Stimulated activated CD4-positive, alpha-beta T cell treated with anti-CD3 and anti-CD28 coated beads, Interleukin-1b, Interleukin-23, amount 100 ng/mL, for 24 hours (primary cell): ENCODE measurements around the gene CARD9.

ENCODE experiments used
- DNase-seq, 4 experiments: peaks; one replicate each; pipeline ENCODE4 v3.0.0-alpha.2; 2020; ENCODE audit warnings: low read depth in 4 of 4, low spot score in 1 of 4

CARD9 gene

GRCh38 chr9:136351252-136351800 is 22.1 kb downstream of the CARD9 start:
- DNase-seq, result no peak

DNA sequence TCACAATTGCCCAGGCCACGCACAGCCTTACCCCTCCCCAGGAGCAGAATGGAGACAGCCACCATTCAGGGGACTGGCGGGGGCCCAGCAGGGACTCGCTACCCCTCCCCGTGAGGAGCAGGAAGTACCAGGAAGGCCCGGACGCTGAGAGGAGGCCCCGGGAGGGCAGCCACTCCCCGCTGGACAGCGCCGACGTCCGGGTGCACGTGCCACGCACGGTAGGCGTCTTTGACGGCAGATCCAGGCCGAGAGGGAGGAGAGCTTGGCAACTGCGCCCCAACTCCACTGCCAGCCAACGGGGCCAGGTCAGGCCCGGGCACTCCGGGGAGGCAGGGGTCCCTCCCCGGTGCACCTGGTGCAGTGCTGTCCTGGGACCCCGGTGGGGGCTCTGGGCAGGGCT is 23.9 kb downstream of the CARD9 start:
- DNase-seq, result no peak

- no peak for DNase-seq
Observed at GRCh38 chr9:136348691-136349090, 24.8 kb downstream of the CARD9 start.

DNA sequence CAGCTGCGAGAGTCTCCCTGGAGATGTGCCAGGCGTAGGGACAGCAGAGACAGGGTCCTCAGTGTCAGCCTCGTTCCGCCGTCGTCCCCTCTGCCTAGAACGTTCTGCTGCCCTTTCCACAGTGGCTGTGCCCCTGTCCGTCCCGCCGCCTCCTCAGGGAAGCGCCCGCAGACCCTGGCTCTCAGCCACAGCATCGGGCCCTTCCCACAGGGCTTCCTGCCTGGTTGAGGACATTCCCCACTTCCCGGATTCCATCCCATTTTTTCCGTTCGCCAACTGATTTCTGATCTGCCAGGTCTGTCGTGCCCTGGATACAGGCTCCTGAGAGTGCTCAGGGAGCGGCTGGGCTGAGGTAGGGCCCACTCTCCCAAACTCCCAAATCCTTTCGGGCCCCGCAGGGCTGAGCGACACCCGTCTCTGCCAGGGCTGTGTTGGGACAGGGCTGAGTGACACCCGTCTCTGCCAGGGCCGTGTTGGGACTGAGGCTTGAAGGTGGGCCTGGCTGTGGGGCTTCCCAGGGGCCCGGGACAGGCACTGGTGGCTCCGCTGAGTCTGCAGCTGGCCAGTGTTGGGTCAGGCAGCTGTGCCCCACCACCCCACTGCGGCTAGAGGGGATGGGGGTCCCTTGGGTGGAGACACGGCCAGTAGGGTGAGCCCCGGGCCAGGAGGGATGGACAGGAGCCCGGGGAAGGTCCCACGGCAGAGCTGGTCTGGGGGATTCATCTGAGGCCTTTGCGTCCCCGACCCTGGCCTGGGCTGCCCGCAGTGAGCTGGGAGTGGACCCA is 25.8 kb downstream of the CARD9 start:
- DNase-seq, result no peak

DNA sequence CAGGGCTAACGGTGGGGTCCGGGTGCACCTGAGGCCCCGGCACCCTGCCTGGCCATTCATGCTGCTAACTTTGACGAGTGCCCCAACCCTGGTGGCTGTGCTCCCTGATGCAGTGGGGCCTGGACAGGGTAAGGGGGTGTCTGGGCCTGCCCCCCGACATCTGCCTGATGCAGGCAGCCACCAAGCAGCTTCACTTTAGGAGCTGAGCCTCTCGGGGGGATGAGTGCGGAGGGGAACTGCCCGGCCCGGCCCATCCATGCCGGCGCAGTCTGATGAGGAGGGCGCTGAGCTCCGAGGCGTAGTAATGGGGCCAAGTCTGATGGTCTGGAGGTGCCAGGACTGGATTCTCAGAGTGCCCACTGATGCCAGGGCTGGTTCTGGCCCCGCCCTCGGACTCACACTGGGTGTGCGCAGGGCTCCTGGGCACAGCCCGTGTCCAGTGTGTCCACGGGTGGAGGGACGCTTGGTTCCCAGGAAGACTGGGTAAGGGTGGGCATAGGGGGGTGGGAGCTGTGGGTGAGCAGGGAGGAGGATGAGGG is 26.5 kb downstream of the CARD9 start:
- DNase-seq, result no peak

- no peak for DNase-seq
Observed at GRCh38 chr9:136346157-136346481, 27.4 kb downstream of the CARD9 start.

DNA sequence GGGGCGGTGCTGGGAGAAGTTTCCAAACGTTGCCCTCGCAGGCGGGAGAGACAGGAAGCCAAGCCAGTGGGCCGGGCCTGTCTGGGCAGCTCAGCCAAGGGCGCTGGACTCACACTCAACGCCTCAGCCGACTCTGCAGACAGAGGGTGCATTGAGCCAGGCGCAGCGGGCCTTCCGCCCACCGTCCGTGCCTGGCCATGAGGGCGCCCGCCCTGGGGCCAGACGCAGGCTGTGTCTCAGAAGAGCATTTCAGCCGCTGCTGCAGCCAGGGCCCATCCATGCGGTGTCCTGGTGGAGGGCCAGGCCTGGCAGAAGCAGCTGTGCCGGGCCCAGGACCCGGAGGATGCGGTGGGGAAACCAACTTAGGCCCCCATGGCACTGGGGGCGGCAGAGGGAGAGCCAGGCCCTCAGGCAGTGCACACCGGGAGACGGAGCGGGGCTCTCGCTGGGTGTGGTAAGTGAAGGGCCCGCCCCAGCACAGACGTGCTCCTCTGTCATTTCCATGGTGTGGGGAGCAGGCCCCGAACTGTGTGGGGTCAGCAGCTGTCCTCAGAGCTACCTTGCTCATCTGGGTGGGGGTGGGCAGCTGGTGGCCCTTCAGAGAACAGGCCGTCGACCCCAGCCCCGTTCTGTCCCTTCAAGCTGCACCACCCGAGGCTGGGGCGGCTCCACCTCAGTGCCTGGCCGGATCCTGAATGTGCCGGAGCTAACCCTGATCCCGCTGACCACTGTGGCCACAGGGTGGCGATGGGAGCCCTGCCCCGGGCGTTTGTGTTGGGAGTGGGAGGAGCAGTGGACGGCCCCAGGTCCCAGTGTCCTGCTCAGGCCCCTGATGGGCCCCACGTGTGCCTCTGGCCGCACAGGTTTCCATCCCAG is 27.9 kb downstream of the CARD9 start:
- DNase-seq, result no peak

DNA sequence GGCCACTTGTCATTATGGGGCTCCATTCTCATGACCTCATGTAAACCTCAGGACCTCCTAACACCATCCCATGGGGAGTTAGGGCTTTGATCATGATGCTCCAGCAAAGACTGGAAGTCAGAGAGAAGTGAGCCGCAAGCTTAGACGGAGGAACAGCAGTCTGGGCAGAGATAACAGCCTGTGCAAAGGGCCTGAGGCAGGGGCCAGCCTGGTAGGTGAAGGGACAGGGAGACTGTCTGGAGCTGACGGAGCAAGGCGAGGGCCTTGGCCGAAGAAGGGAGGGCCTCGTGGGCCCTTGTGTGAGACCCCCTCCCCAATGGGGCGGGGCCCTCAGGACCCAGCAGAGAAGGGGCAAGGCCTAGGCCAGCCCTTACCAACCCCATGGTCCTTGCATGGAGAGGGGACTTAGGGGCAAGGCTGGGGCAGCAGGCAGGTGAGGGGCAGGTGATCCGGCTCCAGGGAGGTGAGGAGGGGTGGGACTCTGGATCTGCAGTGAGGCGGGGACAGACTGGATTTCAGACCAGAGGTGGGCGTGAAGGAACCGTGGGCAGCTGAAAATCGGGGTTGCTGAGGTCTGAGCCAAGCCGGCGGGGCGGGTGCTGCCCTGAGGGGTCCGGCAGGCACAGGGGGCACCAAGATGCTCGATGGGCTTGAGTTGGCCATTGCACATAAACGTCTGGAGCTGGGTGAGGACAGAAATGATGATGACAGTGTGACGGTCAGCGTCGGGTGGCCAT is 28.8 kb downstream of the CARD9 start:
- DNase-seq, result no peak

DNA sequence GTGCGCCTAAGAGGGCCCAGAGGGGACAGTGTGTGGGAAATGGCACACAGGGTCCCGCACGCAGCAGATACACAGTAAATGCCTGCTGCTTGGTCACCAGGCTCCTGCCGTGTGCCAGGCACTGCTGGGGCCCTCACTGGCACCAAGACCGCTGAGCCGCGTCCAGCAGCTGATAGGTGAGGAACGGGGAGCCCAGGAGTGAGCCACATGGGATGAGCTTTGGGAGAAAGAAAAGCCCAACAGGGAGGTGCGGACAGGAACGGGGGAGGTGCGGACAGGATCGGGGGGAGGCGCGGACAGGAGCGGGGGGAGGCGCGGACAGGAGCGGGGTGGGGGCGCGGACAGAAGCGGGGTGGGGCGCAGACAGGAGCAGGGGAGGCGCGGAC is 29.6 kb downstream of the CARD9 start:
- no peak for DNase-seq

GRCh38 chr9:136343121-136343883 is 30.2 kb downstream of the CARD9 start:
- DNase-seq, result no peak

DNA sequence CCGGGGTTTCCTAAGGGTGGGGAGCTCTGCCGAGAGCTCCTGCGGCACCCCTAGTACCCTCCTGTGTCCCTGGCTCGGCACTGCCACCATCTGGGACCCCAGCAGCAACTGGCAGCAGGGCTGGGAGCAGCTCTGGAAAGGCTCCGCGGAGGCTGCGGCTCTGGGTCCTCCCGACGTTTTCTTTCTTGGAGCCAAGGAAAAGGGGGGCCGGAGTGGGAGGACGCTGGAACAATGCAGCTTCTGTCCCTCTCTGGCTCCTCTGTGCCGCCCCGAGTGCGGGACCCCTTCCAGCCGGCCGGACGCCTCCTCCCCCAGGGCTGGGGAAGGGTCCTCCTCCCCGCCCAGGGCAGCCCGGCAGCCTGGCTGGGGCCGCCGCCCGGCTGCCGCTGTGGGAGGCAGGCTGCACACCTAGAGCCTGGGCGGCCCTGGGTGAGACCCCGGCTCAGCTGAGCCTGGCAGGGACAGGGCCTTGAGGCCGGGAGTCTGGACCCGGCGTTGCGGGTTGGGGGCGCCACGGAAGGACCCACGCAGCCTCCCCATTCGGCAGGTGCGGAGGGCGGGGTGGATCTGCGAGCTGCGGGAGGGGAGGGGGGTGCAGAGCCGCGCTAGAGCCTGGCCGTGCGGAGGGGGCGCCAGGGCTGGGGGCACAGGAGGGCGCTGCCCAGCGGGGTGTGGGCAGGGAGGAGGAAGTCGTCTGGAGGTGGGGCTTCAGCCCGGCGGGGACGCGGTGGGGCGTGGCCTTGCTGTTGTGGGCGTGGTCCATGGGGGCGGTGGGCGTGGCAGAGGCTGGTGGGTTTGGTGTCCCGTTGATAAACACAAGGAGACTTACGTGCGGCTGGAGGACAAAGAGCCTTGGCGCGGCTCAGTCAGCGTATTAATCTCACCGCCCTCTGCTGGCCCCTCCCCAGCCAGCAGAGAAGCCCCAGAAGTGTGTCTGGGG is 31.0 kb downstream of the CARD9 start:
- peak in 3 of 4 experiments; percentile 42 to 47 (median 45) for DNase-seq

GRCh38 chr9:136341769-136342168 is 31.7 kb downstream of the CARD9 start:
- DNase-seq, result no peak

DNA sequence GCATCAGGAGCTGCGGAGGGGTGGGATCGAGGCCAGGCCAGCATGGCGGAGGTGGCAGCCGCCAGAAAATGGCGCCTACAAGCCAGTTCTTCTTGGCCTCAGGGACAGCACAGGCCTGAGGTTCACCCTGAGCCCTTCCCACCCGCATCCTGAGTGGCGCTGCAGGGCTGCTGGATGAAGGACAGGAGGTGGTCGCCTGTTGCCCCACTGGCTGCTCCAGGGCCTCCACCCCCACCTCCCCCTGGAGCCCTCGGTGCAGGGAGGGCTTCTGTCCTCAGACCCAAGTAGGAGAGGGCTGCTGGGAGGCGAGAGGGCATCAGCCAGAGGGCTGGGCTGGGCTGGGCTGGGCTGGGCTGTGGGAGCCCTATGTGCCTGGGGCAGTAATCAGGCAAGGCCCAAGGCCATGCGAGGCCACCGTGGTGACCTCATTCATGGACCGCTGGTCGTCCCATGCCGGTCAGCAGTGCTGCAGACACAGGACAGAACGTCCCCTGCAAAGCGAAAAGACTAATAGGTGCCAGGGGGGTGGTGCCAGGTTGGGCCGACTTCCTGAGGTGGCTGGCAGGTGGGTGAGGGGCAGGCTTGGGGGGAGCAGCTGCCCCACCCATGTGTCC is 32.3 kb downstream of the CARD9 start:
- DNase-seq, result no peak

DNA sequence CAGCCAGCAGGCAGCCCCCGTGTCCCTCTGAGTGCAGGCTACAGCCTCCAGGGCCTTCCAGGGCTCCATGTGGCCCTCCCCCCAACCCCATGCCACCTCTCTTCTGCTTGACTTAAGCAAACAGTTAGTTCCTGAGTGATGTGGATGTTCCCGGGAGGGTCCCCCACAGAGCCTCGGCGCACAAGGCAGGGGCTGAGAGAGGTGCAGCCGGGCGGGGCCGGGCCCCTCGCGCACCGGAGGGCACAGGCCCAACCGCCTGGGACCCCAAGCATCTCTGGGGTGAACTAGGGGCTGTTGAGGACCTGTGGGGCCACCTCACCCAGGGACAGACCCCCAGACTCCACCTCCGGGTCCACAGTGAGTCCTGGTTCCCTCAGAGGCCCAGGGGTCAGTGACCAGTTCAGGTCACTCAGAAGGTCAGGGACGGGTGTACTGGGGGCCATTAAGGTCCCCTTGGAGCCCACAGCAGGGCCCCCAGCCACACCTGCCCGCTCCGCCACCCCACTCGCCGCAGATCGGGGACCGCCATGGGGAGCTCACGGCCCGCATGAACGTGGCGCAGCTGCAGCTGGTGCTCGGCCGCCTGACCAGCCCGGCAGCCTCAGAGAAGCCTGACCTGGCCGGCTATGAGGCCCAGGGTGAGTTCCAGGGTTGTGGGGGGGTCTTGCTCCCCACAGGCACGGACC is 33.0 kb downstream of the CARD9 start:
- no peak for DNase-seq

DNA sequence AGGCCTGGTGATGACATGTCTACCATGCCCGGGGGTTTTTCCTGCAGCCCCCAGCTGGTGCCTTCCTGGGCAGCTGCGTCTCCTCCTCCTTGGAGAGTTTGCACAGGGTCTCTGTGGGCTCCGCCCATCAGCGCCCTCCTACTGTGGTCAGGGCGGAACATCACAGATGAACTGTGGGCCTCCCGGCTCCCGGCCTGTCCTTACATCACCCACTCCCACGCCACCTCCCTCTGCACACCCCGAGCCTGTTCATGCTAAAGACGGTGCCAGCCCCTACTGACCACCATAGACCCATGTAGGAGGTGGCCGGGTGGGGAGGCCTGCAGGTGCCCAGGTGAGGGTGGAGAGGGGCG is 33.5 kb downstream of the CARD9 start:
- no peak for DNase-seq

DNA sequence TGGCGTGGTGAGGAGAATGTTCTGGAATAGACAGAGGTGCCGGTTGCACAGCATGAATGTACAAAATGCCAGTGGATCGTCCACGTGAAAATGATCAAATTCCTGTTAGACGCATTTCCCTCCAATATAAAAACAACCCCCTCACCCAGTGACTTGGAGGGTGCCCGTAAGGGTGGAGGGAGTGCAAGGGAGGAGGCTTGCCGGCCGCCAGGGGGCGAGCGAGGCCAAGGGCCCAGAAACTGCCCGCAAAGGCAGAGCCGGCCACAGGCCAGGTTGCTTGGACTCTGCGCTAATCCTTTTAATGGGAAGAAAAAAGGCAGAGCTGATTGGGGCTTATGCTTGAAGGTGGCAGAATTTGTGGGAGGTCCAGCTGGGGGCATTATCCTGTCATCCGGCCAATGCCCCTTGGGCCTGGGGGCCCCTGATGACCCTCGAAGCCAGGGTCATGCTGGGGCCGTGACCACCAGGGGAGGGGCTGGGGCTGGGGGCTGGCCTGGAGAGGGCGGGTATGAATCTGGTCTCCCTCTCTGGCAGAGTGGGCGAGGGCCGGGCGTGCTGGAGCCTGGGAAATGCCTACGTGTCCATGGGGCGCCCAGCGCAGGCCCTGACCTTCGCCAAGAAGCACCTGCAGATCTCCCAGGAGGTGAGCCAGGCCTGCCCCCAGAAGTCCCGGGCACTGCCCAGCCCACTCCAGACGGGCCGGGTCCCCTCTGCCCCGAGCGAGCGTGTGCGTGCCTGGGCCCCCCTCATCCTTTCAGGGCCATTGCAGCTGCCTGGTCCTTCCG is 34.1 kb downstream of the CARD9 start:
- DNase-seq, result no peak

GRCh38 chr9:136338511-136338910 is 35.0 kb downstream of the CARD9 start:
- no peak for DNase-seq
